ENCODE measurements around the gene RNU7-1. TPM values are rescaled to one million over a fixed set of nuclear protein-coding genes. Genes with fewer than 3 reads are reported as not detected.
A peak's percentile ranks its signal among the peaks of the same experiment; 100 is the strongest.

Gene RNU7-1
- total RNA-seq, 2 experiments from 2014 or later, result not detected

GRCh38 chr12:6944381-6945186 lies 968 bp downstream of the RNU7-1 start:
- ChIA-PET CTCF (interaction anchor here (0.6 to 17.8 kb wide), 22 partner anchors 8 to 1064 kb away, joined by 3 to 388 read pairs (median 4); partner anchors contain the start of genes C1RL, SPSB2 and ZNF384), POLR2A (interaction anchor here (0.5 to 4.5 kb wide), 17 partner anchors 8 to 168 kb away, joined by 3 to 36 read pairs (median 5); partner anchors contain the start of genes C1RL, SPSB2 and USP5)
- DNase-seq, result peak; percentile 92
- Mint-ChIP-seq H3K9me3 (no peaks in the 10 kb centered on the region), H3K36me3 (ENCODE audit: low read depth) (peaks cover 5% of the 10 kb centered on the region), H3K4me1 (peaks cover 68% of the 10 kb centered on the region), H3K27me3 (no peaks in the 10 kb centered on the region), H3K4me3 (peak overlapping the region; percentile 97), H3K27ac (peak overlapping the region; percentile 96)

DNA sequence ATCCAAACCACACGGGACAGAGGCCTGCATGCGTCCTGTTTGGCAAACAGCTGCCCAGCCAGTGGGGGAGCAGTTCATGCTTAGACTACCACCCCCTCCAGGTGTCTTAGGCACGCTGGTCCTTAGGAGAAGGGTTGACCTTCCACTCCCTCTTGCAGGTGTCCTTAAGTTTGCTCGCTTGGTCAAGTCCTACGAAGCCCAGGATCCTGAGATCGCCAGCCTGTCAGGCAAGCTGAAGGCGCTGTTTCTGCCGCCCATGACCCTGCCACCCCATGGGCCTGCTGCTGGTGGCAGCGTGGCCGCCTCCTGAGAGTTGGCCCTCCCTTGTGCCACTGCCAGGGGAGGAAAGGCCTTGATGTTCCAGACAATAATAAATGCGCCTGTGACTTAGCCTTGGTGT lies 2.0 kb downstream of the RNU7-1 start:
- DNase-seq, result no peak
- Mint-ChIP-seq H3K9me3 (no peaks in the 10 kb centered on the region), H3K27ac (peak overlapping the region; percentile 96), H3K27me3 (no peaks in the 10 kb centered on the region), H3K4me1 (peaks cover 73% of the 10 kb centered on the region), H3K36me3 (ENCODE audit: low read depth) (peaks cover 5% of the 10 kb centered on the region), H3K4me3 (peak overlapping the region; percentile 97)
- ChIA-PET CTCF (interaction anchor here (0.7 to 17.8 kb wide), 11 partner anchors 15 to 216 kb away, joined by 3 to 388 read pairs (median 8); partner anchors contain the start of gene C1RL), POLR2A (interaction anchor here (1.5 to 4.5 kb wide), 4 partner anchors 12 to 162 kb away, joined by 3 to 36 read pairs (median 31); no protein-coding TSS in a partner anchor)

GRCh38 chr12:6946033-6946919 lies 2.7 kb downstream of the RNU7-1 start:
- peak; percentile 81 for DNase-seq
- peak overlapping the region; percentile 96 for H3K27ac Mint-ChIP-seq
- peak overlapping the region; percentile 97 for H3K4me3 Mint-ChIP-seq
- peaks cover 74% of the 10 kb centered on the region for H3K4me1 Mint-ChIP-seq
- CTCF ChIA-PET, result interaction anchor here (0.6 to 17.8 kb wide), 9 partner anchors 9 to 885 kb away, joined by 3 to 388 read pairs (median 7); partner anchors contain the start of gene C1RL
- POLR2A ChIA-PET, result interaction anchor here (1.5 to 4.5 kb wide), 3 partner anchors 12 to 161 kb away, joined by 3 to 36 read pairs (median 35); no protein-coding TSS in a partner anchor
- no peaks in the 10 kb centered on the region for H3K9me3 Mint-ChIP-seq
- no peaks in the 10 kb centered on the region for H3K27me3 Mint-ChIP-seq
- peaks cover 5% of the 10 kb centered on the region for H3K36me3 Mint-ChIP-seq (ENCODE audit: low read depth)

- H3K9me3 Mint-ChIP-seq, result no peaks in the 10 kb centered on the region
- POLR2A ChIA-PET, result interaction anchor here (4.2 to 4.5 kb wide), 2 partner anchors 11 to 15 kb away, joined by 35 to 36 read pairs; no protein-coding TSS in a partner anchor
- peaks cover 9% of the 10 kb centered on the region for H3K36me3 Mint-ChIP-seq (ENCODE audit: low read depth)
These were observed 3.3 kb downstream of the RNU7-1 start for GRCh38 chr12:6946920-6947374.

GRCh38 chr12:6947615-6948014 lies 4.0 kb downstream of the RNU7-1 start:
- Mint-ChIP-seq H3K27me3 (no peaks in the 10 kb centered on the region), H3K4me3 (peak overlapping the region; percentile 21), H3K27ac (peak overlapping the region; percentile 84), H3K9me3 (no peaks in the 10 kb centered on the region), H3K4me1 (peaks cover 68% of the 10 kb centered on the region), H3K36me3 (ENCODE audit: low read depth) (peaks cover 13% of the 10 kb centered on the region)
- ChIA-PET POLR2A (interaction anchor here (4.5 kb wide), 1 partner anchor 10 kb away, joined by 35 read pairs; no protein-coding TSS in a partner anchor), CTCF (interaction anchor here (0.6 to 17.8 kb wide), 7 partner anchors 10 to 176 kb away, joined by 3 to 388 read pairs (median 5); partner anchors contain the start of genes C1RL, LPCAT3 and SPSB2)
- no peak for DNase-seq

More at GRCh38 chr12:6946920-6947374, 3.3 kb downstream of the RNU7-1 start:
- Mint-ChIP-seq H3K4me3 (peak overlapping the region; percentile 97), H3K27me3 (no peaks in the 10 kb centered on the region), H3K4me1 (peaks cover 74% of the 10 kb centered on the region), H3K27ac (peak overlapping the region; percentile 96)
- CTCF ChIA-PET, result interaction anchor here (0.6 to 17.8 kb wide), 8 partner anchors 9 to 885 kb away, joined by 3 to 388 read pairs (median 4); partner anchors contain the start of genes C1RL and LPCAT3
- DNase-seq, result no peak

DNA sequence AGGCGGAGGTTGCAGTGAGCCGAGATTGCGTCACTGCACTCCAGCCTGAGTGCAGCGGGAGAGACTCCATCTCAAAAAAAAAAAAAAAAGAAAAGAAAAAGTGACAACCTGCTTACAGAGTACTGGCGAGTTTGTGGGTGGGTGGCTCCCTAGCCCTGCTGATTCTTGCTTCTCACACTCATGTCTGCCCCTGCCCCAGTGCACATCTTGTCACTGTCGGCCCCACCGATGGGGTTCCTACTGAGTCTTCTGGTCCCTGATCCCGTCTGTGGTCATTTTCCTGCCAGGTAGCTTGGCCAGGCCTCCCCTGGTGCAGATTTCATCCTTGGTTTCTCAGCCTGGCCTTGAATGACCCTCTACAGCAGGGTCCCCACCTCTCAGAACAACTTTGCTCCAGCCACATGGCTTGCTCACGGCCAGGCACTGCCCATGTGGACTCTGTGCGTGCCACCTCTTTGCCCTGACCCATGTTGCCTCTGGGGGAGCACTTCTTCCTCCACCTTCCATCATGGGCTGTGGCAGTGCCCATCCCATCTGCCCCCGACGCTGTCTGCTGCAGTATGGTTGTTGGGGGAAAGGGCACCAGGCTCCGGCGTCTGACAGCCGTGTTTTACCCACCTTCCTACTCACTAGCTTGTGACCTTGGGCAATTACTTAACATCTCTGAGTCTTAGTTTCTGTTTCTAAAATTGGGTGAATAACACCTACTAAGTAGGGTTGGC lies 5.4 kb downstream of the RNU7-1 start:
- H3K9me3 Mint-ChIP-seq, result no peaks in the 10 kb centered on the region
- H3K36me3 Mint-ChIP-seq (ENCODE audit: low read depth), result peaks cover 27% of the 10 kb centered on the region
- peak overlapping the region; percentile 98 for H3K27ac Mint-ChIP-seq
- ChIA-PET CTCF (interaction anchor here (0.6 to 17.8 kb wide), 6 partner anchors 11 to 145 kb away, joined by 4 to 388 read pairs (median 12); partner anchors contain the start of gene LPCAT3), POLR2A (no interaction called here)
- DNase-seq, result no peak
- no peaks in the 10 kb centered on the region for H3K27me3 Mint-ChIP-seq
- H3K4me1 Mint-ChIP-seq, result peaks cover 58% of the 10 kb centered on the region
- H3K4me3 Mint-ChIP-seq, result peak overlapping the region; percentile 40

DNA sequence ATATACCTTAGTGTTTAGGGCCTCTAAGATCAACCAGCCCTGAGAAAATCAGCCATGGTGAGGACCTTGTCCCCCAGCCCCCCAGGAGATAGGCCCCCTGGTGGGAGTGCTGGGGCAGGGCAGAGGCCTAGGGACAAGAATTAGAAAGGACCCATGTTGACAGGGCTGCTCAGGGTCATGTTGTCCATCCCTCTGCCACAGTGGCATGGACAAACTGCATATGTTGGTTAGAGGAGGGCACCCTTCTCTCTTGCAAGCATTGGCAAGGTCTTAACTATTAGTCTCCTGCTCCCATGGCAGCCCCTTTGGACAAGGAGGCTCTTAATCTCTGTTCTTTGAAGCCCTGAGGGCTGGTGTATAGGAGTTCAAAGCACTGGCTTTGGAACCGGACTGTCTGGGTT lies 6.8 kb downstream of the RNU7-1 start:
- DNase-seq, result peak; percentile 50
- ChIA-PET CTCF (interaction anchor here (1.0 to 17.8 kb wide), 6 partner anchors 10 to 77 kb away, joined by 3 to 388 read pairs (median 12); partner anchors contain the start of gene SPSB2), POLR2A (interaction anchor here (1.0 kb wide), 1 partner anchor 9 kb away, joined by 3 read pairs; no protein-coding TSS in a partner anchor)
- Mint-ChIP-seq H3K9me3 (no peaks in the 10 kb centered on the region), H3K27me3 (no peaks in the 10 kb centered on the region), H3K36me3 (ENCODE audit: low read depth) (peaks cover 37% of the 10 kb centered on the region), H3K4me3 (peak overlapping the region; percentile 100), H3K27ac (peak overlapping the region; percentile 98), H3K4me1 (peaks cover 64% of the 10 kb centered on the region)

DNA sequence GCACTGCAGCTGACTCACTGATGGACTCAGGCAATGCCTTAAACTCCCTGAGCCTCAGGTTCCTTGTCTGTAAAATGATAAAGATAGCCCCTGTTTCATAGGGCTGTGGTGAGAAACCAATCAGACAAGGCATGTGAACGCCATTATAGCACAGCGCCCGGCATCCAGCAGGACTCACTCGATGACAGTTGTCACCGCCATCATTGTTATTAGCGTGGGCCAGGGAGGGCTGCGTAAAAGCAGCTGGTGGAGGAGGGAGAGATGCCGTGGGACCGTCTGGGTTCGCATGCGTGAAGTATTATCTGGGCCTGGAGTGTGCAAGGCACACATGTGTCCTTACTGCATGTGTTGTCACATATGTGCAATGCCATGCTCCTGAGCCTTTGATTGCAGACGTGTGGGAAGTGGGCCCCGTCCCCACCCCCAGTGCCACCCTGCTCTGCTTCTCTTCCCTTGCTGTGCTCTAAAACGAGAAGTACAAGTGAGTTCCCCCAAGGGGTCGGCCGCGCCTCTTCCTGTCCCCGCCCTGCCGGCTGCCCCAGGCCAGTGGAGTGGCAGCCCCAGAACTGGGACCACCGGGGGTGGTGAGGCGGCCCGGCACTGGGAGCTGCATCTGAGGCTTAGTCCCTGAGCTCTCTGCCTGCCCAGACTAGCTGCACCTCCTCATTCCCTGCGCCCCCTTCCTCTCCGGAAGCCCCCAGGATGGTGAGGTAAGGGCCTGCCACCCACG lies 7.4 kb downstream of the RNU7-1 start, which contains the start of gene PTPN6:
Gene PTPN6 (plus strand): TSS at position 546 of the 730 bp plus-strand sequence. CDS start 157 bp downstream, at position 703.
- Mint-ChIP-seq H3K27ac (peak within 1 kb of the TSS; percentile 98), H3K27me3 (no peaks in the 10 kb centered on the region), H3K4me1 (peaks cover 64% of the 10 kb centered on the region), H3K9me3 (no peaks in the 10 kb centered on the region), H3K4me3 (peak within 1 kb of the TSS; percentile 100), H3K36me3 (ENCODE audit: low read depth) (peaks cover 43% of the 10 kb centered on the region)
- ChIA-PET CTCF (interaction anchor here (0.8 to 17.8 kb wide), 7 partner anchors 9 to 125 kb away, joined by 3 to 388 read pairs (median 7); partner anchors contain the start of gene SPSB2), POLR2A (interaction anchor here (1.0 kb wide), 1 partner anchor 8 kb away, joined by 3 read pairs; no protein-coding TSS in a partner anchor)
- peak; percentile 68 for DNase-seq

DNA sequence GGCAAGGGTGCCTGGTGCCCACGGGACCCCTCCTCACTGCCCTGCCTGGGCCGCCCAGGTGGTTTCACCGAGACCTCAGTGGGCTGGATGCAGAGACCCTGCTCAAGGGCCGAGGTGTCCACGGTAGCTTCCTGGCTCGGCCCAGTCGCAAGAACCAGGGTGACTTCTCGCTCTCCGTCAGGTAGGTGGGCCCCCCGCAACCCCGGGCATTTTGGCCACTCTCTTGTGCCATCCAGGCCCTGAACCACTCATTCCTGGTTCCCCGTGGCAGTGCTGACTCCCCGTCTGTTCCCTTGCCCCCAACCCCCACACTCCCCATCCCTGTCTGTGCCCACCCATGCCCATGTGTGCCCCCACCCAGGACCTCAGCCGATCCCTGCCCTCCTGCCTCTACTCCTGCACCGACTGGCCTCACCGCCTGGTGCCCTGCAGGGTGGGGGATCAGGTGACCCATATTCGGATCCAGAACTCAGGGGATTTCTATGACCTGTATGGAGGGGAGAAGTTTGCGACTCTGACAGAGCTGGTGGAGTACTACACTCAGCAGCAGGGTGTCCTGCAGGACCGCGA lies 8.0 kb downstream of the RNU7-1 start:
- ChIA-PET CTCF (interaction anchor here (0.8 to 17.8 kb wide), 9 partner anchors 7 to 126 kb away, joined by 3 to 388 read pairs (median 7); partner anchors contain the start of genes C12orf57, RNU7-1 and SPSB2), POLR2A (interaction anchor here (0.6 to 1.2 kb wide), 4 partner anchors 8 to 461 kb away, joined by 3 to 5 read pairs (median 3); partner anchors contain the start of genes C12orf57 and RNU7-1)
- peaks cover 64% of the 10 kb centered on the region for H3K4me1 Mint-ChIP-seq
- H3K27me3 Mint-ChIP-seq, result no peaks in the 10 kb centered on the region
- no peak for DNase-seq
- no peaks in the 10 kb centered on the region for H3K9me3 Mint-ChIP-seq
- peak overlapping the region; percentile 100 for H3K4me3 Mint-ChIP-seq
- H3K36me3 Mint-ChIP-seq (ENCODE audit: low read depth), result peaks cover 50% of the 10 kb centered on the region
- H3K27ac Mint-ChIP-seq, result peak overlapping the region; percentile 98

Measured in activated CD4-positive, alpha-beta T cell treated with anti-CD3 and anti-CD28 coated beads, Interleukin-2, amount 10 ng/mL, durations not matched to agents 7 days and 5 days (primary cell).